T47D (cell line): ENCODE data around the gene FILIP1.
"Not testable (repeated sequence)": the region's sequence is repeated elsewhere in the genome, so short reads cannot be mapped to it uniquely, and the experiment has no call there.

Source experiments
- DNase-seq, 2 experiments: peaks; one replicate each; pipeline versions ENCODE4 v3.0.0 to v3.0.0-alpha.2; 2011 to 2012; ENCODE audit warnings: low read depth in 1 of 2, low spot score in 1 of 2
- JUND ChIP-seq: IDR thresholded peaks from 2 replicates; pipeline ENCODE4 v1.6.1; 2012; ENCODE audit warnings: low read depth
- in situ Hi-C: cut with HindIII; loops from 2 replicates; pipeline ENCODE4 v1.10.0; 2016; ENCODE audit warnings: low sequenced_read_pairs, low pct_unique_long_range_greater_than_20kb

FILIP1 gene

GRCh38 chr6:75436869-75437268 lies 56.7 kb downstream of the FILIP1 start:
- no peak for DNase-seq
- in situ Hi-C loops, result no loop called here
- TF ChIP-seq JUND, result no peak

DNA sequence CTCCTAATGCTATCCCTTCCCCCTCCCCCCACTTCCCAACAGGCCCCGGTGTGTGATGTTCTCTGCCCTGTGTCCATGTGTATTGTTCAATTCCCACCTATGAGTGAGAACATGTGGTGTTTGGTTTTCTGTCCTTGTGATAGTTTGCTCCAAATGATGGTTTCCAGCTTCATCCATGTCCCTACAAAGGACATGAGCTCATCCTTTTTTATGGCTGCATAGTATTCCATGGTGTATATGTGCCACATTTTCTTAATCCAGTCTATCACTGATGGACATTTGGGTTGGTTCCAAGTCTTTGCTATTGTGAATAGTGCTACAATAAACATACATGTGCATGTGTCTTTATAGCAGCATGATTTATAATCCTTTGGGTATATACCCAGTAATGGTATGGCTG lies 60.8 kb downstream of the FILIP1 start:
- in situ Hi-C loops, DNase-seq: not testable (repeated sequence)

DNA sequence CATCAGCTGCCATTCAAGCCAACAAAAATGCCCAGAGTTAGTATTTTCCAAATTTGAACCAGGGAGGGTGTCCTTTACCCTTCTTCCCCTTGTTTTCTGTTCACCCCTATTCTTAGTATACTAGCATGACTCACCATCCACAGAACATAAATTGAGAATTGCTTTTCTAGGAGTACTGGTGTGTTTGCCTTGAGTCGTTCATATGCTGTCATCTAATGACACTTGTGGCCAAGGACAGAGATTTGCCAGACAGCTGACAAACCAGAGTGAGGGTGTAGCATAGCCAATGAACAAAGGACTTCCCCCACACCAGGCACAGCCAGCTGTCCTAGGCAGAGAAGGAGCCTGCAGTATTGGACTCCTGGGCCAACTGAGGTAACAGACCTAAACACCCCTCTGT lies 62.2 kb downstream of the FILIP1 start:
- no peak for TF ChIP-seq JUND
- no peak for DNase-seq
- in situ Hi-C loops, result no loop called here

GRCh38 chr6:75430631-75431325 lies 62.8 kb downstream of the FILIP1 start:
- in situ Hi-C loops, result no loop called here
- no peak for DNase-seq
- no peak for TF ChIP-seq JUND

- DNase-seq, result no peak
- TF ChIP-seq JUND, result no peak
- in situ Hi-C loops, result no loop called here
Measured at GRCh38 chr6:75429061-75429703, 64.4 kb downstream of the FILIP1 start.

DNA sequence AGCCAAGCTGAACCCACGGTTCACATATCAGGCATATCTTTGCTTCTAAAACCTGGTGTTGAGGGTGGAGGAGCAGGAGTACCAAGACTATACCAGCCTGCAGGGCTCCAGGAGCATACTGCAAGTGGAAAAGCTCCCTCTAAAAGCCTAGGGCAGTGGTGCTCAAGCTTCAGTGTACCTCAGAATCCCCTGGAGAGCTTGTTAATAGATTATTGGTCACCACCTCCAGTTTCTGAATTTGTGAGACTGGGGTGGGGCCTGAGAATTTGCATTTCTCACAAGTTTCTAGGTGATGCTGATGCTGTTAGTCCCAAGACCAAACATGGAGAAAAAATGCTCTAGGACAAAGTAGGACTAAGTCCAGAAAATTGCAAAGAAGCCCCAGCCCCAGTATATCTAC lies 65.4 kb downstream of the FILIP1 start:
- in situ Hi-C loops, result no loop called here
- no peak for TF ChIP-seq JUND
- DNase-seq, result no peak

GRCh38 chr6:75427329-75427728 lies 66.3 kb downstream of the FILIP1 start:
- no peak for TF ChIP-seq JUND
- in situ Hi-C loops, result no loop called here
- no peak for DNase-seq

GRCh38 chr6:75424618-75425548 lies 68.7 kb downstream of the FILIP1 start:
- in situ Hi-C loops, result no loop called here
- no peak for TF ChIP-seq JUND
- no peak for DNase-seq

DNA sequence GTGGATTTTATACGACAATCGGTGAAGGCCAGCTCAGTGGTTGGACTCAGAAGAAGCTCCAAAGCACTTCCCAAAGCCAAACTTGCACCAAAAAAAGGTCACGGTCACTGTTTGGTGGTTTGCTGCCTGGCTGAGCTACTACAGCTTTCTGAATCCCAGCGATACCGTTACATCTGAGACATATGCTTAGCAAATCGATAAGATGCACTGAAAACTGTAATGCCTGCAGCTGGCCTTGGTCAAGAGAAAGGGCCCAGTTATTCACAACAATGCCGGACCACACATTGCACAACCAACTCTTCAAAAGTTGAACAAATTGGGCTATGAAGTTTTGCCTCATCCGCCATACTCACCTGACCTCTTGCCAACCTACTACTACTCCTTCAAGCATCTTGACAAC lies 70.2 kb downstream of the FILIP1 start:
- no peak for TF ChIP-seq JUND
- in situ Hi-C loops, result no loop called here
- no peak for DNase-seq

- in situ Hi-C loops, result no loop called here
- TF ChIP-seq JUND, result no peak
- DNase-seq, result no peak
Measured at GRCh38 chr6:75422024-75422639, 71.5 kb downstream of the FILIP1 start.

DNA sequence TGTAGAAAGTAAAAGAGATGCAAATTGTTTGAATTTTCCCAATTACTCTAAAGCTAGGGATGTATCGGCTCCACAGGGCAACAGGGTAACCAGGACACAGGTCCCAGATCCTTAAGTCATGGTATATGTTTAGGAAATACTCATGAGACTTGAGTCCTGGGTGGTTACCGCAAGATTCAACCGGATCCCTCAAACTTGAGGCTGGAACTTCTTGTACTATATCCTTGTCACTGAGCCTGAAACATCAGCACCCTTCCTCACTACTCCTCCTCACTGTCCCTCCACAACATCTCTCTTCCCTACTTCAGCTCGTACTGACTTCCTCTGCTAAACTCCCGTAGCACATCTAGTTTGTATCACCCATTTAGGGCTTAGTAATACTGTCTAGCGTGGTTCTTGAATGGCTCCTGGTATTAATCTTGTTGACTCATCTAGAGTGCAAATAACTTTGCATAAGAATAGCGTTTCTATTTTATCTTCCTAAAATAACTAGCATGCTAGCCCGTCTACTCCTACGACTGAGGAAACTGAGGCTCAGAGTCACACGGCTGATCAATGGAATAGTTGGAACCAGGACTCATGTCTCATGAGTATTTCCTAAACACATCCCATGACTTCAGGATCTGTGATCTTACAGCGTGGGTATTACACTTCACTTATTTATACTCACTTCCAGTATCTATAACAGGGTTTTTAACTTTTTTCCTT lies 72.1 kb downstream of the FILIP1 start:
- DNase-seq, result no peak
- in situ Hi-C loops, result no loop called here
- TF ChIP-seq JUND, result no peak

GRCh38 chr6:75419980-75420379 lies 73.6 kb downstream of the FILIP1 start:
- in situ Hi-C loops, result no loop called here
- no peak for TF ChIP-seq JUND

GRCh38 chr6:75419416-75419815 lies 74.2 kb downstream of the FILIP1 start:
- in situ Hi-C loops, result no loop called here
- TF ChIP-seq JUND, result no peak
- no peak for DNase-seq

More at GRCh38 chr6:75419980-75420379, 73.6 kb downstream of the FILIP1 start:
- no peak for DNase-seq
